GM10248 (cell line): ENCODE results near the gene FBRSL1.

Experiments
- CTCF ChIA-PET: fragments of 300-600 bp; sonication (Branson Sonifier 250); formaldehyde crosslinking; extraction: SDS; loops from one replicate; lab custom pipeline; 2021; ENCODE audit warnings: antibody characterized with exemption; lab: Yijun Ruan, JAX
- POLR2A ChIA-PET: fragments of 350-650 bp; sonication (Branson Sonifier 250); formaldehyde crosslinking; extraction: SDS; loops from one replicate; lab custom pipeline; 2020; ENCODE audit warnings: antibody characterized with exemption; lab: Yijun Ruan, JAX
- DNase-seq: peaks from one replicate; pipeline ENCODE4 v3.0.0; 2012; ENCODE audit errors: extremely low spot score
- TF ChIP-seq, protein P1 (sequence below): IDR thresholded peaks from 2 replicates; pipeline ENCODE4 v1.5.1; 2012; ENCODE audit warnings: mild to moderate bottlenecking, low read depth; ENCODE audit errors: extremely low read depth, missing control alignments, control extremely low read depth

FBRSL1 gene

GRCh38 chr12:132479291-132479690, 10.7 kb upstream of the FBRSL1 start:
- TF ChIP-seq, protein P1, sequence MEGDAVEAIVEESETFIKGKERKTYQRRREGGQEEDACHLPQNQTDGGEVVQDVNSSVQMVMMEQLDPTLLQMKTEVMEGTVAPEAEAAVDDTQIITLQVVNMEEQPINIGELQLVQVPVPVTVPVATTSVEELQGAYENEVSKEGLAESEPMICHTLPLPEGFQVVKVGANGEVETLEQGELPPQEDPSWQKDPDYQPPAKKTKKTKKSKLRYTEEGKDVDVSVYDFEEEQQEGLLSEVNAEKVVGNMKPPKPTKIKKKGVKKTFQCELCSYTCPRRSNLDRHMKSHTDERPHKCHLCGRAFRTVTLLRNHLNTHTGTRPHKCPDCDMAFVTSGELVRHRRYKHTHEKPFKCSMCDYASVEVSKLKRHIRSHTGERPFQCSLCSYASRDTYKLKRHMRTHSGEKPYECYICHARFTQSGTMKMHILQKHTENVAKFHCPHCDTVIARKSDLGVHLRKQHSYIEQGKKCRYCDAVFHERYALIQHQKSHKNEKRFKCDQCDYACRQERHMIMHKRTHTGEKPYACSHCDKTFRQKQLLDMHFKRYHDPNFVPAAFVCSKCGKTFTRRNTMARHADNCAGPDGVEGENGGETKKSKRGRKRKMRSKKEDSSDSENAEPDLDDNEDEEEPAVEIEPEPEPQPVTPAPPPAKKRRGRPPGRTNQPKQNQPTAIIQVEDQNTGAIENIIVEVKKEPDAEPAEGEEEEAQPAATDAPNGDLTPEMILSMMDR = no peak
- DNase-seq = no peak
- POLR2A ChIA-PET = no interaction called here
- CTCF ChIA-PET = interaction anchor here (0.8 kb wide), 1 partner anchor 64 kb away, joined by 3 read pairs; no protein-coding TSS in a partner anchor

- ChIA-PET CTCF (interaction anchor here (0.8 kb wide), 1 partner anchor 65 kb away, joined by 3 read pairs; no protein-coding TSS in a partner anchor), POLR2A (no interaction called here)
- DNase-seq = no peak
- TF ChIP-seq, protein P1 = no peak
These were observed 9.9 kb upstream of the FBRSL1 start for GRCh38 chr12:132479938-132480622.

- no peak for DNase-seq
- CTCF ChIA-PET = no interaction called here
- POLR2A ChIA-PET = no interaction called here
- TF ChIP-seq, protein P1 = no peak
These were observed 9.3 kb upstream of the FBRSL1 start for GRCh38 chr12:132480623-132481132.

DNA sequence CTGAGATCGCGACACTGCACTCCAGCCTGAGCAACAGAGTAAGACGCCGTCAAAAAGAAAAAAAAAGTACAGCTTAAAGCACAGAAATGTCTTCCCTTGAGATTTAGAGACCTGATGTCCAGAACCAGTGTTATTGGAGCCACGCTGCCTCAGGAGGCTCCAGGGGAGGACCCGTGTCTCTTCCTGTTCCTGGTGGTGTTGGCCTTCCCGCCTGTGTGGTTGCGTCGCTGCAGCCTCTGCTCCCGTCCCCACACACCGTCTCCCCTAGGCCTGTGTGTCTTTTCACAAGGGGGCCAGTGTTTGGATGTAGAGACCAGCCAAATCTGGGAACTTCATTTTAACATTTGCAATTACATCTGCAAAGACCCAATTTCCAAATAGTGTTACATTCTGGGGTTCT, 8.6 kb upstream of the FBRSL1 start:
- POLR2A ChIA-PET = no interaction called here
- no peak for DNase-seq
- CTCF ChIA-PET = no interaction called here
- TF ChIP-seq, protein P1 = no peak

GRCh38 chr12:132481771-132482745, 7.9 kb upstream of the FBRSL1 start:
- TF ChIP-seq, protein P1 = no peak
- ChIA-PET POLR2A (no interaction called here), CTCF (no interaction called here)
- no peak for DNase-seq

DNA sequence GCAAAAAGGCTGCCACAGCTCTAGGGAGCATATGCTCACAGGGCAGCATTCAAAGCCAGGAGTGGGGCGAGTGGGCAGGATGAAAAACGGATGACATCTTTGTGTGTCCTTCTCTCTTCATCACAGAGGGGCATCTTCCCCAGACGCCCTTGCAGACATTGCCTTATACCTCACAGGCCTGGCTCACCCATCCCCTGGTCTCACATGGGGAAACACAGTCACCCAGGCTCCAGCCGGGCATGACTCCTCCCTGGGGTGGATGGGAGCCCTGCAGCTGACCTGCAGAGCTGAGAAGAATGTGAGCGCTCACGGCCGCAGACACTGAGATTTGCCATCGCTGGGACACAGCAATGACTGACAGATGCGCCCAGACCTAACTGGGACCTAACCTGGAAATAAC, 7.2 kb upstream of the FBRSL1 start:
- DNase-seq = no peak
- TF ChIP-seq, protein P1 = no peak
- POLR2A ChIA-PET = no interaction called here
- CTCF ChIA-PET = no interaction called here
